Trophoblast cell (in vitro differentiated cells and primary cell): Measurements from ENCODE around the gene GLI2.

Experiments
- DNase-seq, 2 donors: peaks; one replicate each; pipeline ENCODE4 v3.0.0-alpha.2; 2016
- H2AFZ ChIP-seq: 2 replicates; pipeline ENCODE4 v1.6.1; 2013; ENCODE audit warnings: low read length, moderate library complexity, mild to moderate bottlenecking; ENCODE audit not compliant: insufficient read depth, poor library complexity
- H2AK5ac ChIP-seq: 2 replicates; pipeline ENCODE4 v1.6.1; 2013; ENCODE audit warnings: mild to moderate bottlenecking, low read length
- H2BK120ac ChIP-seq: 2 replicates; pipeline ENCODE4 v1.6.1; 2013; ENCODE audit warnings: low read length, mild to moderate bottlenecking, moderate library complexity; ENCODE audit not compliant: insufficient read depth, poor library complexity
- H2BK12ac ChIP-seq: 2 replicates; pipeline ENCODE4 v1.6.1; 2013; ENCODE audit warnings: mild to moderate bottlenecking, low read length, moderate library complexity
- H2BK5ac ChIP-seq: 2 replicates; pipeline ENCODE4 v1.6.1; 2013; ENCODE audit warnings: low read length, low read depth, moderate library complexity, mild to moderate bottlenecking; ENCODE audit not compliant: poor library complexity
- H3K14ac ChIP-seq: 2 replicates; pipeline ENCODE4 v1.6.1; 2013; ENCODE audit warnings: mild to moderate bottlenecking, low read length
- H3K18ac ChIP-seq: 2 replicates; pipeline ENCODE4 v1.6.1; 2013; ENCODE audit warnings: mild to moderate bottlenecking, low read length
- H3K23ac ChIP-seq: 2 replicates; pipeline ENCODE4 v1.6.1; 2013; ENCODE audit warnings: low read length
- H3K27ac ChIP-seq: 2 replicates; pipeline ENCODE4 v1.5.1; 2013; ENCODE audit warnings: low read depth, mild to moderate bottlenecking, inconsistent platforms, low read length, moderate library complexity
- H3K27me3 ChIP-seq: 2 replicates; pipeline ENCODE4 v1.6.1; 2013; ENCODE audit warnings: inconsistent platforms, mild to moderate bottlenecking, low read length, moderate library complexity; ENCODE audit not compliant: insufficient read depth
- H3K36me3 ChIP-seq, 2 experiments: 1 replicate in 1 of 2; 2 replicates in 1 of 2; pipeline ENCODE4 v1.6.1; 2013; ENCODE audit warnings: low read length in 2 of 2, mild to moderate bottlenecking in 2 of 2, moderate library complexity in 1 of 2; ENCODE audit not compliant: insufficient read depth in 2 of 2, control insufficient read depth in 1 of 2
- H3K4ac ChIP-seq: 2 replicates; pipeline ENCODE4 v1.6.1; 2013; ENCODE audit warnings: low read depth, mild to moderate bottlenecking, low read length, moderate library complexity
- H3K4me1 ChIP-seq, 2 experiments: 1 replicate in 1 of 2; 2 replicates in 1 of 2; pipeline ENCODE4 v1.6.1; 2013; ENCODE audit warnings: low read length in 2 of 2, mild to moderate bottlenecking in 2 of 2, moderate library complexity in 1 of 2; ENCODE audit not compliant: insufficient read depth in 2 of 2, control insufficient read depth in 1 of 2
- H3K4me2 ChIP-seq: 2 replicates; pipeline ENCODE4 v1.6.1; 2013; ENCODE audit warnings: inconsistent platforms, mild to moderate bottlenecking, low read length, moderate library complexity
- H3K4me3 ChIP-seq: 2 replicates; pipeline ENCODE4 v1.5.1; 2013; ENCODE audit warnings: mild to moderate bottlenecking, low read depth, low read length, inconsistent platforms
- H3K79me1 ChIP-seq: one replicate; pipeline ENCODE4 v1.6.1; 2013; ENCODE audit warnings: low read length
- H3K79me2 ChIP-seq: 2 replicates; pipeline ENCODE4 v1.6.1; 2013; ENCODE audit warnings: low read length, mild to moderate bottlenecking; ENCODE audit not compliant: control insufficient read depth, insufficient read depth, poor library complexity
- H3K9ac ChIP-seq: 2 replicates; pipeline ENCODE4 v1.6.1; 2013; ENCODE audit warnings: mild to moderate bottlenecking, low read length
- H3K9me3 ChIP-seq: 2 replicates; pipeline ENCODE4 v1.6.1; 2013; ENCODE audit warnings: low read depth, mild to moderate bottlenecking, control low read depth, inconsistent platforms, low read length; ENCODE audit not compliant: insufficient read depth
- H4K12ac ChIP-seq: 2 replicates; pipeline ENCODE4 v1.6.1; 2013; ENCODE audit warnings: low read depth, mild to moderate bottlenecking, low read length, moderate library complexity
- H4K8ac ChIP-seq: 2 replicates; pipeline ENCODE4 v1.6.1; 2013; ENCODE audit warnings: low read depth, mild to moderate bottlenecking, low read length, moderate library complexity
- H4K91ac ChIP-seq: one replicate; pipeline ENCODE4 v1.6.1; 2013; ENCODE audit warnings: low read depth, mild to moderate bottlenecking, low read length, moderate library complexity
- WGBS: extraction: QIAGEN DNeasy Blood & Tissue Kit; methylation state at CpG from one replicate; pipeline ENCODE4 v1.1.7; 2013; ENCODE audit warnings: missing lambda C conversion rate; ENCODE audit not compliant: insufficient read length, insufficient coverage; ENCODE audit errors: extremely low coverage; 5-methylcytosine and 5-hydroxymethylcytosine counted together

GLI2 gene

DNA sequence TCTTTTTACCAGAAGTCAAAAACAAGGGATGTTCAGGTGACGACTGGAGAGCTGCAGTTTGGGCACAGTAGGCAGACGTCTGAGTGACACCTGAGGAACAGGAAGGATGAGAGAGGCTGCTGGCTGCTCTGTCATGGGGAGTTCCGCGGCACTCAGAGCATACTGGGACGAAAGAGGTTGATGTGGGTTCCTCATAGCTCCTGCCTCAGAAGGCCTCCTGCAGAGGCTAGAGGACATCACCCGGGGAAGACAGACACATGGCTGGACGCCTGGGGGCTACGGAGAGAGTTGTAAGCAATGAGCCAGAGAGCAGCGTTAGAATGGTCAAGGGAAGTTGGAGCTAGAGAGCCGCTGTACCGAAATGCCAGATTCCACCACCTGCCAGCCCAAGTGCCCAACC lies 45.1 kb upstream of the GLI2 start:
- DNase-seq, result no peak
- H3K79me2 ChIP-seq, result no peaks in the 10 kb centered on the region
- no peak overlapping the region for H4K12ac ChIP-seq
- no peak overlapping the region for H2BK5ac ChIP-seq
- H2AFZ ChIP-seq, result no peak overlapping the region
- no peaks in the 10 kb centered on the region for H3K36me3 ChIP-seq
- no peaks in the 10 kb centered on the region for H3K79me1 ChIP-seq
- no peak overlapping the region for H3K4ac ChIP-seq
- H2BK12ac ChIP-seq, result no peak overlapping the region
- no peak overlapping the region for H3K9ac ChIP-seq
- H2BK120ac ChIP-seq, result no peak overlapping the region
- no peak overlapping the region for H4K91ac ChIP-seq
- no peak overlapping the region for H3K27ac ChIP-seq
- no peaks in the 10 kb centered on the region for H3K27me3 ChIP-seq
- H3K4me3 ChIP-seq, result no peak overlapping the region
- H3K9me3 ChIP-seq, result peaks cover 2% of the 10 kb centered on the region
- no peak overlapping the region for H3K14ac ChIP-seq
- no peak overlapping the region for H2AK5ac ChIP-seq
- no peak overlapping the region for H4K8ac ChIP-seq
- H3K4me2 ChIP-seq, result no peak overlapping the region
- H3K18ac ChIP-seq, result no peak overlapping the region
- no peak overlapping the region for H3K23ac ChIP-seq
- H3K4me1 ChIP-seq, result no peaks in the 10 kb centered on the region
- no CpG with 5 or more reads among the region's 11 CpGs for WGBS

DNA sequence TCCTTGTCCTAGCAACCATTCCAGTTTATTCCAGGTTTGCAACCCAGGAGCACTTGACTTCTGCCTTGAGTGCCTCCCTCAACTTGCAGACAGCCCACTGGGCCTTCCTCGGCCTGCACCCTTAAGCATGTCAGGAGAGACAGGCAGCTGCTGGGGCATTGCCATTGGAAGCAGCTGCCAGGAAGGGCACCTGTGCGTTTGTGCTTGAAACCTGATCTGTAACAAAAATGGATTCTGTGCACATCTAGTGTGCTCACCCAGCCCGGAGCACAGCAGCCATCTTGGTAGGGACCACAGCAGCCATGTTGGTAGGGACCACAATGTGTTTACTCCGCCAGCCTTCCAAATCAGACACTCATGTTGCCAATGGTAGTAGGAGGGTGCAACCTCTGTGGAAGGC lies 44.3 kb upstream of the GLI2 start:
- DNase-seq, result no peak
- Histone ChIP-seq H3K18ac (no peak overlapping the region), H2BK5ac (no peak overlapping the region), H3K23ac (no peak overlapping the region), H3K4me2 (no peak overlapping the region), H4K12ac (no peak overlapping the region), H3K4me1 (no peaks in the 10 kb centered on the region), H3K79me2 (no peaks in the 10 kb centered on the region), H3K36me3 (no peaks in the 10 kb centered on the region), H2BK12ac (no peak overlapping the region), H3K14ac (no peak overlapping the region), H3K9me3 (peaks cover 2% of the 10 kb centered on the region), H4K91ac (no peak overlapping the region), H3K9ac (no peak overlapping the region), H4K8ac (no peak overlapping the region), H2AFZ (no peak overlapping the region), H3K4ac (no peak overlapping the region), H3K79me1 (no peaks in the 10 kb centered on the region), H3K27me3 (no peaks in the 10 kb centered on the region), H3K4me3 (no peak overlapping the region), H2AK5ac (no peak overlapping the region), H3K27ac (no peak overlapping the region), H2BK120ac (no peak overlapping the region)
- no CpG with 5 or more reads among the region's 4 CpGs for WGBS

DNA sequence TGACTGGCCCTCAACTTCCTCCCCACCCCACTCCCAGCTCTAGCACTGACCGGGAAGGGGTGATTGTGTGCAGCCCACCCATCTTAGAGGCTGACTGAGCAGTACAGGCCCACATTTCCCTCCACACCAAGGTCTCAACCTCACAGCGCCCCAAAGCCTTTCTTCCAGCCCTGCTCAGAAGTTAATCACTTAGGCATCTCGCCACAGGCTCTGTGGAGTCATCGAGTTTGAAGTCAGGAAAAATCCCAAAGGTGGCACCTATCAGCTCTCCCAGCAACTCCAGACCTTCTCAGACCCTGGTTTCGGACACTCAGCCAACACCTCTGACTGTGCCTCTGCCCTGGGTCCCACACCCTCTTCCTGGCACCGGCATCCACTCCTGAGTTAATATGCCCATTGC lies 43.0 kb upstream of the GLI2 start:
- Histone ChIP-seq H4K12ac (no peak overlapping the region), H3K9ac (no peak overlapping the region), H2BK12ac (no peak overlapping the region), H3K23ac (no peak overlapping the region), H3K4me1 (no peaks in the 10 kb centered on the region), H3K9me3 (peaks cover 2% of the 10 kb centered on the region), H2BK5ac (no peak overlapping the region), H4K91ac (no peak overlapping the region), H2BK120ac (no peak overlapping the region), H2AK5ac (no peak overlapping the region), H3K14ac (no peak overlapping the region), H3K27me3 (no peaks in the 10 kb centered on the region), H3K4me2 (no peak overlapping the region), H3K4ac (no peak overlapping the region), H3K79me1 (no peaks in the 10 kb centered on the region), H3K18ac (no peak overlapping the region), H4K8ac (no peak overlapping the region), H3K36me3 (no peaks in the 10 kb centered on the region), H3K27ac (no peak overlapping the region), H2AFZ (no peak overlapping the region), H3K79me2 (no peaks in the 10 kb centered on the region), H3K4me3 (no peak overlapping the region)
- no CpG with 5 or more reads among the region's 6 CpGs for WGBS
- no peak for DNase-seq

- no peaks in the 10 kb centered on the region for H3K36me3 ChIP-seq
Observed at GRCh38 chr2:120693121-120693520, 42.5 kb upstream of the GLI2 start.

More at GRCh38 chr2:120693121-120693520, 42.5 kb upstream of the GLI2 start:
- peaks cover 2% of the 10 kb centered on the region for H3K9me3 ChIP-seq
- no peak overlapping the region for H4K91ac ChIP-seq
- H3K9ac ChIP-seq, result no peak overlapping the region
- H3K4me1 ChIP-seq, result no peaks in the 10 kb centered on the region
- no peak overlapping the region for H4K8ac ChIP-seq
- no peak overlapping the region for H3K18ac ChIP-seq
- H3K27me3 ChIP-seq, result no peaks in the 10 kb centered on the region
- H2BK120ac ChIP-seq, result no peak overlapping the region
- H3K79me1 ChIP-seq, result no peaks in the 10 kb centered on the region
- no peak overlapping the region for H2BK12ac ChIP-seq
- H3K4me2 ChIP-seq, result no peak overlapping the region
- H3K27ac ChIP-seq, result no peak overlapping the region
- H2AK5ac ChIP-seq, result no peak overlapping the region
- H3K79me2 ChIP-seq, result no peaks in the 10 kb centered on the region
- H2BK5ac ChIP-seq, result no peak overlapping the region
- H3K14ac ChIP-seq, result no peak overlapping the region
- H3K4ac ChIP-seq, result no peak overlapping the region
- H3K23ac ChIP-seq, result no peak overlapping the region
- no peak overlapping the region for H4K12ac ChIP-seq
- H2AFZ ChIP-seq, result no peak overlapping the region
- WGBS, result no CpG with 5 or more reads among the region's 2 CpGs
- H3K4me3 ChIP-seq, result no peak overlapping the region
- DNase-seq, result no peak
